ENCODE results near the gene NR5A2. TPM values are rescaled to one million over a fixed set of nuclear protein-coding genes. Genes with fewer than 3 reads are reported as not detected.

The NR5A2 gene
- total RNA-seq, 2 donors from 2014 or later = 0.62 to 1.7 TPM

DNA sequence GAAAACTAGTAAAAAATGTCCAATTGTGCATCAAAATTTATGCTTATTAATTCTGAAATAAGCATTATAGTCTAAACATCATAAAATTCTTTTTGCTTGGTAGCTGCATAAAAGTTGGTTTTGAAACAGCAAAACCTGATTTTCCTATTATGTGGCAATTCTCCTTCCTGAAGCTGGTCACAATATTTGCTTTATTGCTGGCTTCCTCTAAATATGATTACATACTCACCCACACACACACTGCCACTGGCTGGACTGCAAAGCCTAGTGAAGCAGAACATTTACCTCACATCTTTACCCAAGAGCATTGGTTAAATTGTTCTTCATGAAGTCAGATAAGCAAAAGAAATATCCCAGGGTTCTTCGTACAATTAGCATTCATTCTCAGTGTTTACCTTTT is 103.0 kb downstream of the NR5A2 start:
- Mint-ChIP-seq H3K27ac (no peak overlapping the region), H3K4me1 (peaks cover 26% of the 10 kb centered on the region), H3K4me3 (no peak overlapping the region), H3K27me3 (ENCODE audit: insufficient read depth) (no peaks in the 10 kb centered on the region), H3K9me3 (no peaks in the 10 kb centered on the region), H3K36me3 (ENCODE audit: low read depth) (no peaks in the 10 kb centered on the region)
- peaks cover 5% of the 10 kb centered on the region for H3K4me1 ChIP-seq (ENCODE audit: control insufficient read depth, insufficient read depth, low read length)
- H3K4me3 ChIP-seq (ENCODE audit: low read length) = no peak overlapping the region
- no peaks in the 10 kb centered on the region for H3K9me3 ChIP-seq (ENCODE audit: control insufficient read depth, low read length)
- TF ChIP-seq, protein P1, sequence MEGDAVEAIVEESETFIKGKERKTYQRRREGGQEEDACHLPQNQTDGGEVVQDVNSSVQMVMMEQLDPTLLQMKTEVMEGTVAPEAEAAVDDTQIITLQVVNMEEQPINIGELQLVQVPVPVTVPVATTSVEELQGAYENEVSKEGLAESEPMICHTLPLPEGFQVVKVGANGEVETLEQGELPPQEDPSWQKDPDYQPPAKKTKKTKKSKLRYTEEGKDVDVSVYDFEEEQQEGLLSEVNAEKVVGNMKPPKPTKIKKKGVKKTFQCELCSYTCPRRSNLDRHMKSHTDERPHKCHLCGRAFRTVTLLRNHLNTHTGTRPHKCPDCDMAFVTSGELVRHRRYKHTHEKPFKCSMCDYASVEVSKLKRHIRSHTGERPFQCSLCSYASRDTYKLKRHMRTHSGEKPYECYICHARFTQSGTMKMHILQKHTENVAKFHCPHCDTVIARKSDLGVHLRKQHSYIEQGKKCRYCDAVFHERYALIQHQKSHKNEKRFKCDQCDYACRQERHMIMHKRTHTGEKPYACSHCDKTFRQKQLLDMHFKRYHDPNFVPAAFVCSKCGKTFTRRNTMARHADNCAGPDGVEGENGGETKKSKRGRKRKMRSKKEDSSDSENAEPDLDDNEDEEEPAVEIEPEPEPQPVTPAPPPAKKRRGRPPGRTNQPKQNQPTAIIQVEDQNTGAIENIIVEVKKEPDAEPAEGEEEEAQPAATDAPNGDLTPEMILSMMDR (conservative IDR thresholded peaks at IDR 0.05) = no peak
- H3K9ac ChIP-seq (ENCODE audit: extremely low read depth, low read length, poor library complexity, severe bottlenecking) = no peak overlapping the region
- H3K27me3 ChIP-seq (ENCODE audit: control insufficient read depth, insufficient read depth, low read length, poor library complexity, severe bottlenecking) = no peaks in the 10 kb centered on the region
- WGBS, 2 experiments (ENCODE audit: insufficient coverage in 1 of 2, insufficient read length in 1 of 2) = 88 to 92% methylated on average over 1 of the region's 1 CpG
- H3K36me3 ChIP-seq (ENCODE audit: control insufficient read depth, insufficient read depth, low read length) = no peaks in the 10 kb centered on the region
- H3K27ac ChIP-seq (ENCODE audit: low read depth, low read length) = no peak overlapping the region
- no peak for DNase-seq

DNA sequence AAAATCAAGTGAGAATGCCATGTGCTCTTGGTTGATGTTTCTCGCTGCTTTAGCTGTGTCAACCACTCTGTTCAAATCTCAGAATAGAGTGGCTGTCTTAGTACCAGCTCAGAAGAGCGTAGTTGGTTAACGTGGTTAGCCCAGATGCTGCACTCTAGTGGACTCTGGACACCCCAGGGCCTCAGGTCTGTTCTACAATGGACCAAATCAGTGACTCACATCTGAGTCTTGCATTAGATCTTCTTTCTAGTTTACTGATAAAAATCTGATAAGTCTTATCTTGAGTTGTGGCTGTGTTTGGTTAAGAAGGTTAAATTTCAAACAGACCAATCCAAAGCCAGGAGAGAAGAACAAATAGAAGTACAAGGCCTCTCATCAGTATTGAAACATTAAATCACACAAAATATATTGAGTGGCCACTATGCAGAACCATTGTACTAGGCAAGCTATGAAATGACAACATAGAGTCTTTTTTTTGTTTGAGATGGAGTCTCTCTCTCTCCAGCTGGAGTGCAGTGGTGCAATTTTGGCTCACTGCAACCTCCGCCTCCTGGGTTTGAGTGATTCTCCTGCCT is 104.1 kb downstream of the NR5A2 start:
- 80 to 85% methylated on average over 4 of the region's 4 CpGs for WGBS, 2 experiments (ENCODE audit: insufficient coverage in 1 of 2, insufficient read length in 1 of 2)
- no peak overlapping the region for H3K4me3 ChIP-seq (ENCODE audit: low read length)
- no peaks in the 10 kb centered on the region for H3K36me3 ChIP-seq (ENCODE audit: control insufficient read depth, insufficient read depth, low read length)
- no peaks in the 10 kb centered on the region for H3K9me3 Mint-ChIP-seq
- no peak overlapping the region for H3K4me3 Mint-ChIP-seq
- peaks cover 5% of the 10 kb centered on the region for H3K4me1 ChIP-seq (ENCODE audit: control insufficient read depth, insufficient read depth, low read length)
- no peaks in the 10 kb centered on the region for H3K27me3 Mint-ChIP-seq (ENCODE audit: insufficient read depth)
- DNase-seq = no peak
- TF ChIP-seq, protein P1 (conservative IDR thresholded peaks at IDR 0.05) = no peak
- H3K9me3 ChIP-seq (ENCODE audit: control insufficient read depth, low read length) = no peaks in the 10 kb centered on the region
- H3K4me1 Mint-ChIP-seq = peaks cover 26% of the 10 kb centered on the region
- no peaks in the 10 kb centered on the region for H3K27me3 ChIP-seq (ENCODE audit: control insufficient read depth, insufficient read depth, low read length, poor library complexity, severe bottlenecking)
- no peak overlapping the region for H3K9ac ChIP-seq (ENCODE audit: extremely low read depth, low read length, poor library complexity, severe bottlenecking)
- no peaks in the 10 kb centered on the region for H3K36me3 Mint-ChIP-seq (ENCODE audit: low read depth)
- H3K27ac Mint-ChIP-seq = no peak overlapping the region
- H3K27ac ChIP-seq (ENCODE audit: low read depth, low read length) = no peak overlapping the region

DNA sequence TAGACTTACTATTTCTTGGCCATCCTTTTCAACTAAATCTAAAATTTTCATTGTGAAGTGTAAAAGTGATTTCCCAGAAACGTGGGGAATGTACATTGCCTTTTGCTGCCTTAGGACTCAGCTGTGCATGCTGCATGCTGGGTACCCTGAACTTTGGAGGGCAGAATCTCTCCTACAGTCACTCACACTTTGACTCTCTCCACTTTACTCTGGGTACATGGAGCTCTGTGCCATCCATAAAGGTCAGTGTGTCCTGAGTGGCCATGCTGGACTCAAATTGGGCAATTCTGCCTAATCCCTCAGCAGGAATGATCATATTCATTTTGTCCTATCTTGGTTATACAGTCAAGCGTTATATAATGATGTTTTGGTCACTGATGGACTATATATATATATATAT is 105.6 kb downstream of the NR5A2 start:
- no peak overlapping the region for H3K27ac ChIP-seq (ENCODE audit: low read depth, low read length)
- H3K9me3 Mint-ChIP-seq = no peaks in the 10 kb centered on the region
- H3K27me3 Mint-ChIP-seq (ENCODE audit: insufficient read depth) = no peaks in the 10 kb centered on the region
- TF ChIP-seq, protein P1 (conservative IDR thresholded peaks at IDR 0.05) = no peak
- no peak overlapping the region for H3K4me3 Mint-ChIP-seq
- H3K4me3 ChIP-seq (ENCODE audit: low read length) = no peak overlapping the region
- no peaks in the 10 kb centered on the region for H3K27me3 ChIP-seq (ENCODE audit: control insufficient read depth, insufficient read depth, low read length, poor library complexity, severe bottlenecking)
- 67 to 96% methylated on average over 1 of the region's 2 CpGs for WGBS, 2 experiments (ENCODE audit: insufficient coverage in 1 of 2, insufficient read length in 1 of 2)
- no peaks in the 10 kb centered on the region for H3K9me3 ChIP-seq (ENCODE audit: control insufficient read depth, low read length)
- no peak for DNase-seq
- peaks cover 26% of the 10 kb centered on the region for H3K4me1 Mint-ChIP-seq
- H3K27ac Mint-ChIP-seq = no peak overlapping the region
- peaks cover 5% of the 10 kb centered on the region for H3K4me1 ChIP-seq (ENCODE audit: control insufficient read depth, insufficient read depth, low read length)
- no peaks in the 10 kb centered on the region for H3K36me3 ChIP-seq (ENCODE audit: control insufficient read depth, insufficient read depth, low read length)
- H3K9ac ChIP-seq (ENCODE audit: extremely low read depth, low read length, poor library complexity, severe bottlenecking) = no peak overlapping the region
- H3K36me3 Mint-ChIP-seq (ENCODE audit: low read depth) = no peaks in the 10 kb centered on the region
